CD4-positive, alpha-beta T cell (primary cell): ENCODE results near the gene METTL22. TPM values are rescaled to one million over a fixed set of nuclear protein-coding genes. Genes with fewer than 3 reads are reported as not detected.

Source experiments
- ATAC-seq: fragments of 200-7000 bp; cut with Tn5 transposase; one replicate; pipeline ENCODE4 v1.10.0; 2022; ENCODE audit warnings: mild to moderate bottlenecking; ENCODE audit not compliant: poor library complexity
- CTCF ChIA-PET: fragments of 350-600 bp; sonication (Branson Sonifier 250); formaldehyde crosslinking; loops from one replicate; lab custom pipeline; 2021; ENCODE audit warnings: antibody characterized with exemption, inconsistent platforms; lab: Charles Lee
- POLR2A ChIA-PET: fragments of 350-600 bp; sonication (Branson Sonifier 250); formaldehyde crosslinking; loops from one replicate; lab custom pipeline; 2021; ENCODE audit warnings: antibody characterized with exemption, inconsistent platforms; lab: Charles Lee
- DNase-seq, 14 experiments: peaks; one replicate each; pipeline ENCODE4 v3.0.0-alpha.2; 2013 to 2020; ENCODE audit warnings: mixed read lengths in 2 of 14
- H3K27ac ChIP-seq, 2 donors: one replicate each; pipeline versions ENCODE4 v1.5.1 to v1.7.0; 2013; ENCODE audit warnings: low read length in 2 of 2, low read depth in 1 of 2, mild to moderate bottlenecking in 1 of 2
- H3K27me3 ChIP-seq, 2 experiments: 1 replicate in 1 of 2; 2 replicates in 1 of 2; pipeline versions ENCODE4 v1.6.1 to v1.7.0; 2013; ENCODE audit warnings: low read length in 2 of 2, control low read depth in 1 of 2, mild to moderate bottlenecking in 1 of 2, moderate library complexity in 1 of 2; ENCODE audit not compliant: insufficient read depth in 2 of 2, control insufficient read depth in 1 of 2
- H3K36me3 ChIP-seq: one replicate; pipeline ENCODE4 v1.6.1; 2013; ENCODE audit warnings: low read length, control low read depth; ENCODE audit not compliant: insufficient read depth
- H3K4me1 ChIP-seq: one replicate; pipeline ENCODE4 v1.6.1; 2013; ENCODE audit warnings: low read length, control low read depth; ENCODE audit not compliant: insufficient read depth
- H3K4me3 ChIP-seq: one replicate; pipeline ENCODE4 v1.5.1; 2013; ENCODE audit warnings: mild to moderate bottlenecking, low read length, moderate library complexity
- H3K9me3 ChIP-seq, 2 experiments: 1 replicate in 1 of 2; 2 replicates in 1 of 2; pipeline versions ENCODE4 v1.6.1 to v1.7.0; 2013; ENCODE audit warnings: low read length in 2 of 2, mild to moderate bottlenecking in 2 of 2, control low read depth in 1 of 2, moderate library complexity in 1 of 2; ENCODE audit not compliant: control insufficient read depth in 1 of 2, insufficient read depth in 1 of 2
- H3K27ac Mint-ChIP-seq: one replicate; pipeline ENCODE4 v1.8.0; 2020; ENCODE audit warnings: mixed read lengths
- H3K27me3 Mint-ChIP-seq: one replicate; pipeline ENCODE4 v1.8.0; 2021; ENCODE audit warnings: mixed read lengths
- H3K36me3 Mint-ChIP-seq: one replicate; pipeline ENCODE4 v1.8.0; 2021; ENCODE audit warnings: low read depth, mixed read lengths
- H3K4me1 Mint-ChIP-seq: one replicate; pipeline ENCODE4 v1.8.0; 2021; ENCODE audit warnings: low read depth, mixed read lengths
- H3K4me3 Mint-ChIP-seq: one replicate; pipeline ENCODE4 v1.8.0; 2020; ENCODE audit warnings: mild to moderate bottlenecking, mixed read lengths
- H3K9me3 Mint-ChIP-seq: one replicate; pipeline ENCODE4 v1.8.0; 2020; ENCODE audit warnings: mixed read lengths
- intact Hi-C, 2 experiments: fragments of 100-400 bp; cut with DNase I in 1 of 2; cut with micrococcal nuclease in 1 of 2; formaldehyde crosslinking; loops; one replicate each; pipeline versions ENCODE4 v1.15.1 to v1.9.0; 2023 to 2025; cut with DNase I, micrococcal nuclease
- total RNA-seq, 174 experiments: library from RNA in 2 of 174; stranded (reverse) in 2 of 174; gene quantifications; one replicate each; pipeline ENCODE4 v1.2.3 and lab custom pipeline; 2021 to 2026
- TF ChIP-seq, protein P1 (sequence below): fragments of 200-600 bp; IDR thresholded peaks from one replicate; pipeline ENCODE4 v1.8.0; 2022; ENCODE audit warnings: antibody characterized with exemption, mild to moderate bottlenecking

METTL22 gene
- total RNA-seq, 2 experiments from 2014 or later: 23.2 to 26.5 TPM

DNA sequence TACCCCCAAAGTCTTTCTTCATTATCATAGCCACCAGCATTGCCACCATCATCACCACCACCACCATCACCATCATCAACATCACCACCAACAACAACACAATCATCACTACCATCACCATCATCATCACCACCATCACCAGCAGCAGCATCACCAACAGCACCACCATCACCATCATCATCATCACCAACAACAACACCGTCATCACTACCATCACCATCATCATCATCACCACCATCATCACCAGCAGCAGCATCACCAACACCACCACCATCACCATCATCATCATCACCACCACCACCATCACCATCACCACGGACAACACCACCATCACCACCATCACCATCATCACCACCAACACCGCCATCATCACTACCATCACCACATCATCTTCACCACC, 30.7 kb upstream of the METTL22 start:
- Mint-ChIP-seq H3K9me3 (no peaks in the 10 kb centered on the region), H3K36me3 (no peaks in the 10 kb centered on the region), H3K27ac (no peak overlapping the region), H3K4me3 (no peak overlapping the region), H3K4me1 (peaks cover 12% of the 10 kb centered on the region), H3K27me3 (peaks cover 35% of the 10 kb centered on the region)
- Histone ChIP-seq H3K9me3 (peaks cover 0 to 17% of the 10 kb centered on the region in 2 experiments), H3K4me1 (peaks cover 10% of the 10 kb centered on the region), H3K4me3 (no peak overlapping the region), H3K27me3 (peaks cover 40 to 57% of the 10 kb centered on the region in 2 experiments), H3K27ac (no peak overlapping the region), H3K36me3 (no peaks in the 10 kb centered on the region)
- CTCF ChIA-PET: no interaction called here
- DNase-seq (no peak), ATAC-seq (no peak)
- intact Hi-C loops: no loop called here
- POLR2A ChIA-PET: no interaction called here
- TF ChIP-seq, protein P1, sequence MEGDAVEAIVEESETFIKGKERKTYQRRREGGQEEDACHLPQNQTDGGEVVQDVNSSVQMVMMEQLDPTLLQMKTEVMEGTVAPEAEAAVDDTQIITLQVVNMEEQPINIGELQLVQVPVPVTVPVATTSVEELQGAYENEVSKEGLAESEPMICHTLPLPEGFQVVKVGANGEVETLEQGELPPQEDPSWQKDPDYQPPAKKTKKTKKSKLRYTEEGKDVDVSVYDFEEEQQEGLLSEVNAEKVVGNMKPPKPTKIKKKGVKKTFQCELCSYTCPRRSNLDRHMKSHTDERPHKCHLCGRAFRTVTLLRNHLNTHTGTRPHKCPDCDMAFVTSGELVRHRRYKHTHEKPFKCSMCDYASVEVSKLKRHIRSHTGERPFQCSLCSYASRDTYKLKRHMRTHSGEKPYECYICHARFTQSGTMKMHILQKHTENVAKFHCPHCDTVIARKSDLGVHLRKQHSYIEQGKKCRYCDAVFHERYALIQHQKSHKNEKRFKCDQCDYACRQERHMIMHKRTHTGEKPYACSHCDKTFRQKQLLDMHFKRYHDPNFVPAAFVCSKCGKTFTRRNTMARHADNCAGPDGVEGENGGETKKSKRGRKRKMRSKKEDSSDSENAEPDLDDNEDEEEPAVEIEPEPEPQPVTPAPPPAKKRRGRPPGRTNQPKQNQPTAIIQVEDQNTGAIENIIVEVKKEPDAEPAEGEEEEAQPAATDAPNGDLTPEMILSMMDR: no peak

DNA sequence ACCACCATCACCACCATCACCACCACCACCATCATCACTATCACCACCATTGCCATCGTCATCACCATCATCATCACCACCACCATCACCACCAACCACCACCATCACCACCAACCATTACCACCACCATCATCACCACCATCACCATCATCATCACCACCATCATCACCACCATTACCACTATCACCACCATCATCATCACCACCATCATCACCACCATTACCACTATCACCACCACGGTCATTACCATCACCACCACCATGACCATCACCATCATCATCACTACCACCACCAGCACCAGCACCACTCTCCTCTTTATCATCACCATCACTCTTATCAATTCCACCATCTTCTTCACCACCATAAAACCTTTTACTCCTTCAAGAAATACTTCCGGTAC, 30.0 kb upstream of the METTL22 start:
- Histone ChIP-seq H3K27me3 (peaks cover 40 to 53% of the 10 kb centered on the region in 2 experiments), H3K4me3 (no peak overlapping the region), H3K36me3 (no peaks in the 10 kb centered on the region), H3K4me1 (peaks cover 10% of the 10 kb centered on the region), H3K9me3 (peaks cover 0 to 17% of the 10 kb centered on the region in 2 experiments), H3K27ac (no peak overlapping the region)
- no peaks in the 10 kb centered on the region for H3K9me3 Mint-ChIP-seq
- TF ChIP-seq, protein P1: no peak
- H3K4me1 Mint-ChIP-seq: peaks cover 12% of the 10 kb centered on the region
- no peak for DNase-seq
- ChIA-PET CTCF (no interaction called here), POLR2A (no interaction called here)
- no peak overlapping the region for H3K27ac Mint-ChIP-seq
- H3K4me3 Mint-ChIP-seq: no peak overlapping the region
- peaks cover 29% of the 10 kb centered on the region for H3K27me3 Mint-ChIP-seq
- no peak for ATAC-seq
- intact Hi-C loops: no loop called here
- H3K36me3 Mint-ChIP-seq: no peaks in the 10 kb centered on the region

DNA sequence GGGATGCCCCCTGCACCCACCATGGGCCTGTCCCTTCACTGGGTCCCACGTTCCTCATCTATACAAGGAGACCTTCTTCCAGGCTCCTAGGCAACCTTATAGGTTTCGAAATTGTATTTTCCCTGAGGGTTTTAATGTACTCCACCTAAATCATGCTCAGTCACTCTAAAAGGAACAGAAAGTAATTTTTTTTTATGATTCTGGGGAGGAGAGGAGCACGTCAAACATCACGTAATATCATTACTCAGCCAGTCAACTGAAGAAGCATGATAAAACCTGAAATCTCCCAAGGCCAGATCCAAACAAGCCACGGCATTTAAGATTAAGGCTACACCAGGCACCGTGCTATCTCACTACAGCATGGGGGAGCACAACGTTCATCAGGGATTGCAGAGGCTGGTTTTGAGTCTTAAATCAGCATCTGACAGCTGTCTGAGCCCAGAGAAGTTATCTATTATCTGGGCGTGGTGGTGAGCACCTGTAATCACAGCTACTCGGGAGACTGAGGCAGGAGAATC, 27.3 kb upstream of the METTL22 start:
- intact Hi-C loops: no loop called here
- Histone ChIP-seq H3K4me3 (no peak overlapping the region), H3K27me3 (peaks cover 24 to 29% of the 10 kb centered on the region in 2 experiments), H3K36me3 (no peaks in the 10 kb centered on the region), H3K4me1 (peaks cover 8% of the 10 kb centered on the region), H3K27ac (no peak overlapping the region), H3K9me3 (peaks cover 0 to 17% of the 10 kb centered on the region in 2 experiments)
- DNase-seq (no peak), ATAC-seq (no peak)
- TF ChIP-seq, protein P1: no peak
- no peaks in the 10 kb centered on the region for H3K9me3 Mint-ChIP-seq
- no peak overlapping the region for H3K27ac Mint-ChIP-seq
- POLR2A ChIA-PET: no interaction called here
- H3K4me3 Mint-ChIP-seq: no peak overlapping the region
- peaks cover 1% of the 10 kb centered on the region for H3K27me3 Mint-ChIP-seq
- CTCF ChIA-PET: no interaction called here
- H3K36me3 Mint-ChIP-seq: no peaks in the 10 kb centered on the region
- H3K4me1 Mint-ChIP-seq: peaks cover 4% of the 10 kb centered on the region
